ENCODE results near the gene SKA3.
"Not testable (repeated sequence)": the region's sequence is repeated elsewhere in the genome, so short reads cannot be mapped to it uniquely, and the experiment has no call there.

SKA3 gene

DNA sequence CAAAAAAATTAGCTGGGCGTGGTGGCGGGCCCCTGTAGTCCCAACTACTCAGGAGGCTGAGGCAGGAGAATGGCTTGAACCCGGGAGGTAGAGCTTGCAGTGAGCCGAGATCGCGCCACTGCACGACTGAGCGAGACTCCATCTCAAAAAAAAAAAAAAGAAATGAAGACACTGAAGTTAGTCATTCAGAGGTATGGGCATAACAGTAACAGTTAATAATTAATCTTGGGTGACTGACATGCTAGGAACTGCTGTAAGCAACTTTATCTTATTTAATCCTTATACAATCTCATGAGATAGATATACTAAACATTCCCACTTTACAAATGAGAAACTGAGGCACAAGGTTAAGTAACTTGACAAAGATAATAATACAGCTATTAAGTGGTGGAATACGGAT is 4.9 kb downstream of the SKA3 start:
- no peak for DNase-seq (ENCODE audit: low read depth, low spot score)

DNA sequence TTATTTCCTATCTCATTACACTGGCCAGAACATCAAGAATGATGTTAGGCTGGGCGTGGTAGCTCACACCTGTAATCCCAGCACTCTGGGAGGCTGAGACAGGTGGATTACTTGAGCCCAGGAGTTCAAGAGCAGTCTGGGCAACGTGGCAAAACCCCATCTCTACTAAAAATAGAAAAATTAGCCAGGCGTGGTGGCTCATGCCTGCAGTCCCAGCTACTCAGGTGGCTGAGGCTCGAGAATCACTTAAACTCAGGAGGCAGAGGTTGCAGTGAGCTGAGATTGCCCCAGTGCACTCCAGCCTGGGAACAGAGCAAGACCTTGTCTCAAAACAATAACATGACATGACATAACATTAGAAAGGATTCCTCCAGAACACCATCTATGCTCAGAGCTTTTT is 10.7 kb downstream of the SKA3 start:
- DNase-seq (ENCODE audit: low read depth, low spot score) = not testable (repeated sequence)

DNA sequence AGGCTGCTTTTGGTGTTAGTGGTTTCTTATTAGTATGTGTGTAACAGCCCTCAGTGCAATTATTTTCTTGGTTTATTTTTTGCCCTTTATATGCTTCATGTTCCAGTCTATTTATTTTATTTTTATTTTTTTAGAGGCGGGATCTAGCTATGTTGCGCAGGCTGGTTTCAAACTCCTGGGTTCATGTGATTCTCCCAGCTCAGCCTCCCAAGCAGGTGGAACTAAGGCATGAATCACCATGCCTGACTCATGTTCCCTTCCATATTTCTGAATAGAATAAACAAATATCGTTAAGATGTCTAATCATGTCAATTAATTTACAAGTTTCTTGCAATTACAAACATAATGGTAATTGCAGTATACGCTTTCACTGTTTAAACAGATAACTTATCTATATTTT is 11.7 kb downstream of the SKA3 start:
- DNase-seq (ENCODE audit: low read depth, low spot score) = no peak

DNA sequence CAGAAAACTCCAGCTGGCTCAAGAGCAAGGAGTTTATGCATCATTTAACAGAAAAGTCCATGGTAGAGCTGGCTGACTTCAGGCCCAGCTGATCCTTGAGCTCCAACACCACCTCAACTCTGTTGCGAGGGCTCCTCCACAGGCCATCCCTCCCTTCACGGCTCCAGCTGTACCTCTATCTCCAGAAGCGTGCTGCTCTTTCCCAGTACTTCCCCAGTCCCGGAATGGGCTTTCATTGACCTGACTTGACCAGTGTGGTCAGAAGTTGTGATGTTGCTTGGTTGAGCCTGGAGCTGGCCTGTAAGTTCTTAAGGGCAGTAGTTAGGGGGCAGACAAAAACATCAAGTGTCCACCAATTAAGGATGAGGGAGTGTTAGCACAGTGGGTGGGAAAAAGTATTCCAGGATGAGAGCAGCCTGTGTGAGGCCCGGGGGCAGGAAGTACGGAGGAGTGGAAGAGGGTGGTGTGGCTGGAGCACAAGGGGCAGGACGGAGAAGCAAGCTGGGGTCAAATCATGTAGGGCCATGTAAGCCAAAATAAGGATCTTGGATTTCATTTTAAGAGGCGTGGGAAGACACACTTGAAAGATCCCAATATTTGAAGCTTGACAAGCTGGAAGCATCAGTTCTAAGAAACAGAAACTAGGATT is 24.0 kb downstream of the SKA3 start:
- no peak for DNase-seq (ENCODE audit: low read depth, low spot score)

DNA sequence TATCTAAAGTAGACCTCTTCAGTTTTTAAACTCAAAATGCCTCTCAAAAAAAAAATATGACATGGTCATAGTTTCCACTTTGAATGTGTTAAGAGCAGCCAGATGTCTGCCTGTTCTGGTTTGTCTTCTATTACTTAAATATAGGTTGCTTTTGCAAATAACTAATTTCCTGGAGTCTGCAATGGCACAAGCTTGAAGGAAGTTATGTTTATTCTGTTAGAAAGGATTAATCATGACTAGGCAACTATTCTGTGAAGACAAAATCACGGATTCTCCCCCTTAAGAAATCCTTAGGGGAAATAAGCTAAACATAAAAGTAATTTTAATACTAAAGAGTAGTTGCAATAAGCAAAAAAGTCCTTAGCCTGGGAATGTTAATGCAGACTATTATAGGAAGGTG is 26.3 kb downstream of the SKA3 start:
- DNase-seq (ENCODE audit: low read depth, low spot score) = no peak

DNA sequence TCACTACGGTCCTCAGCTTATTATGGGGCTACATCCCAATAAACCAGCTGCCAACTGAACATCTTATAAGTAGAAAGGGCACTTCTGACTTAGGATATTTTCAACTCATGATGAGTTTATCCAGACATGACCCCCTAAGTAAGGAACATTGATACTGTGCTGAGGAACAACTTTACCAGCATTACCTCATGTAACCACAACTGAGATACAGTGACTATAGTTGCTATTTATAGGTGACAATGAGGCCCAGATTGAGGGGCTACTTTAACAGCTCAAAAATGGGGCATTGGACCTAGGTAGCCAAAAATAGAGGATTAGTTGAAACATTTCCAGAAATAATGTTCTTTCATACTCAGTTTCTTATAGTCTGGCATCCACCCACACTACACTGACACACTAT is 26.8 kb downstream of the SKA3 start:
- no peak for DNase-seq (ENCODE audit: low read depth, low spot score)

DNA sequence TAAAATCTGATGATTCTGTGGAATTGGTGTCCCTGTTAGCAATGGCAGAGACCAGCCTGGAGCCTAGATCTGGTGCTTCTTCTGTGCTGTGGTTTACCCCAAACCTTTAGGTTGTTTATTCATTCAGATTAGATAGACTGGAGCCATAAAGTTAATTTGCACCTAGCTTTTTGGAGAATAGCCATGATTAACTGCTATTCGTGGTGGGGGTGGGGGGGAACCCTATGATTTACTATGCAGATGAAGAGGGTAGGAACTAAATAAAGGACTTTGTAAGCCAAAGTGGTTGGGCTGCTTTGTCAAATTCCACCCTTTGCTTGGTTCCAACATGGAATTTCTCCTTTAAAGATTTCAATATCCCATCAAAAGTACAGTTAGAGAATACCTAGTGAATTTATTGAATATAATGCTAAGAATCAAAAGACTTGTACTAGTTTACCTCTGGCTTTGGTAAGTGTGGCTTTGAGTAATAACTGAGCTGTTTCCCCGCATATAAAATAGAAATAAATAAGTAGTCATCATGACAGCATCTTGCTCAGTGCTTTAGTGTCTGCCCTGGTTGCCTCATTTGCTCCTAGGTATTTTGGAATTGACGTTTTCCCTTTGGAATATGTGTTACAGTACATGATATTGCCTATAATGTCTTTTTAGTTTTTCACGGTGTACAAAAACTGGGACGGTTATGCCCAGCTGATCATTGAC is 27.6 kb downstream of the SKA3 start:
- no peak for DNase-seq (ENCODE audit: low read depth, low spot score)

DNA sequence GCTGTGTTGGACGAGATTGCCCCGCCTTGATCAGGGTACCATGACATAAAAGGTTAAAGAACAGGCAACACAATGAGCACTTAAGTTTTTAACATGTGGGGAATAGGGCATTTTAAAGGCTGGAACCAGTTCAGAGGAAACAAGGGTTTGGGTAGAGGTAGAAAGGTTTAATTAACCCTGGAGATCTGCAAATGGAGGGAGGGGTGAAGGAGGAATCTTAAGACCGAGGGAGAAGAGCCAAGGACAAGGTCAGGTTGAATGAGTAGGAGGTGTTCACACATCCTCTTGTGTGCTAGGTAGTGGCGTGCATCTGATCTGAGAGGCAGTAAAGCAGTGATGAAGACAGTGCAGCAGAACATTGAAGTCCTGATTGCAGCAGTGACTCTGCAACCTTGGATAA is 28.5 kb downstream of the SKA3 start:
- no peak for DNase-seq (ENCODE audit: low read depth, low spot score)

DNA sequence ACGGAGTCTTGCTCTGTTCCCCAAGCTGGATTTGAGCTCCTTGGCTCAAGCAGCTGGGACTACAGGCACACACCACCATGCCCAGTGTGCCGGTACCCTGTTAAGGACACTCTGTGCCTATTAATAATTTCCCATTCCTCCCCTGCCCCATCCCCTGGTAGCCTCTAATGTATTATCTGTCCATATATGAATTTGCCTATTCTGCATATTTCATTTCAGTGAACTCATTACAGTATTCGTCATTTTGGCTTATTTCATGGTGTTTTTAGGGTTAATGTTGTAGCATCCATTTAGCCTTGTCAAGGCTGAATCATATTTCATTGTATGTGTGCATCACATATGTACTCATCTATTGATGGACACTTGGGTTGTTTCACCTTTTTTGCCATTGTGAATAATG is 33.6 kb downstream of the SKA3 start:
- DNase-seq (ENCODE audit: low read depth, low spot score) = no peak

DNA sequence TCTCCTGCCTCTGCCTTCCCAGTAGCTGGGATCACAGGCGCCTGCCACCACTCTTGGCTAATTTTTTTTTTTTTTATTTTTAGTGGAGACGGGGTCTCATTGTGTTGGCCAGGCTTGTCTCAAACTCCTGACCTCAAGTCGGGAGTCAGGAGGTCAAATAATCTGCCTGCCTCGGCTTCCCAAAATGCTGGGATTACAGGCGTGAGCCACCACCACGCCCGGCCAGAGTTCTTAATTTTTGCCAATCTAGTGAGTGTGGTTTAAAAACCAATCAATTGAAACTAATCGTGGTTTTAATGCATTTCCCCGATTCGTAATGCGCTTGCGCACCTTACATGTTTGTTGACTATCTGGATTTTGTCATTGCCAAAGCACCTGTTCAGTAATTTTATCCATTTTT is 37.0 kb downstream of the SKA3 start:
- DNase-seq (ENCODE audit: low read depth, low spot score) = no peak

DNA sequence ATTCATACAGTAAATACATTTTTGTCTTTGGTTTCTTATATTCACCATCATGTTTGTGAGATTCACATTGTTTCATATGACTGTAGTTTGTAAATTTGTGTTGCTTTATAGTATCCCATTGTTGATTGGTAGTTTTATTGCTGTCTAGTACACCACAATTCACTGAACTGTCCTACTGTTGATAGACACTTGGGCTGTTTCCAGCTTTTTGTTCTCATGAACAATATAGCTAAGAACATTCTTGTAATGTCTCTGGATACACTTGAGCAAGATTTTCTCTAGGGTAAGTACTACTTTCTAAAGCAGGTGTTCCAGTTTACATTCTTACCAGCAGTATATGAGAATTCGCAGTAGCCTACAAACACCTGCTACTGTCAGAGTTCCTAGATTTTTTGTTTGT is 37.8 kb downstream of the SKA3 start:
- DNase-seq (ENCODE audit: low read depth, low spot score) = no peak

DNA sequence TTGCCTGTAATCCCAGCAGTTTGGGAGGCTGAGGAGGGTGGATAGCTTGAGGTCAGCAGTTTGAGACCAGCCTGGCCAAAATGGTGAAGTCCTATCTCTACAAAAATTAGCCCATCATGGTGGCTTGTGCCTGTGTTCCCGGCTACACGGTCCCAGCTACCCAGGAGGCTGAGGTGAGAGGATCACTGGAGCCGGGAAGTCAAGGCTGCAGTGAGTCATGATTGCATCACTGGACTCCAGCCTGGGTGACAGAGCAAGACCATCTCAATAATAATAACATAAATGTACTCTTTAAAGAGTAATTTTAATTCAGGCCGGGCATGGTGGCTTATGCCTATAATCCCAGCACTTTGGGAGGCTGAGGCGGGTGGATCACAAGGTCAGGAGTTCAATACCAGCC is 38.7 kb downstream of the SKA3 start:
- DNase-seq (ENCODE audit: low read depth, low spot score) = no peak

DNA sequence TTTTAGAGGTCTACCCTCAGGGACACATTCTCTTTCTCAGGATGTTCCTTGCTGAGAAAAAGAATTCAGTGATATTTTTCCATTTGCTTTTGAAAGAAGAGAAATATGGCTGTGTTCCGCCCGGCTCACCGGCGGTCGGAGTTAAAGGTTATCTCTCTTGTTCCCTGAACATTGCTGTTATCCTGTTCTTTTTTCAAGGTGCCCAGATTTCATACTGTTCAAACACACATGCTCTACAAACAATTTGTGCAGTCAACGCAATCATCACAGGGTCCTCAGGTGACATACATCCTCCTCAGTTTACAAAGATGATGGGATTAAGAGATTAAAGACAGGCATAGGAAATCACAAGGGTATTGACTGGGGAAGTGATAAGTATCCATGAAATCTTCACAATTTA is 40.5 kb downstream of the SKA3 start:
- not testable (repeated sequence) for DNase-seq (ENCODE audit: low read depth, low spot score)

DNA sequence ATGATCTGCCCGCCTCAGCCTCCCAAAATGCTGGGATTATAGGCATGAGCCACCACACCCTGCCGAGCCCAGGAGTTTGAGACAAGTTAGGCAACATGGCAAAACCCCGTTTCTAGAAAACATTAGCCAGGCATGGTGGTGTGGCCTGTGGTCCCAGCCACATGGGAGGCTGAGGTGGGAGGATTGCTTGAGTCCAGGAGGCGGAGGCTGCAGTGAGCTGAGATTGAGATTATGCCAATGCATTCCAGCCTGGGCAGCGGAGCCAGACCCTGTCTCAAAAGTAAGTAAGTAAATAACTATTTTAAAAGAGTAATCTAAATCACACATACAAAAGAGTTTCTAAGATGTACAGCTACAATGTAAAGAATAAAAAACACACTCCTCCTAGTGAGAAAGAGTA is 41.9 kb downstream of the SKA3 start:
- no peak for DNase-seq (ENCODE audit: low read depth, low spot score)

DNA sequence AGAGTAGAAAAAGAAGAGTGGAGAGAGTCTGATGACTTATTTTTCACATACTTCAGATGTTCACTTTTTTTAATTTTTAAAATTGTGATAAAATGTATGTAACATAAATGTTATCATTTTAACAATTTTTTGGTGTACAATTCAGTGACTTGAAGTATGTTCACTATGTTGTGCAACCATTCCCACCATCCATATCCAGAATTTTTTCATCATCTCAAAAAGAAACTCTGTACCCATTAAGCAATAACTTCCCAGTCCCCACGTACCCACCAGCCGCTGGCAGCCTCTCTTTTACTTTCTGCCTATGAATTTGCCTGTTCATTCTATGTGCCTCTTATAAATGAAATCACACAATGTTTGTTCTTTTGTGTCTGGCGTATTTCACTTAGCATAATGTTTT is 43.3 kb downstream of the SKA3 start:
- DNase-seq (ENCODE audit: low read depth, low spot score) = no peak

DNA sequence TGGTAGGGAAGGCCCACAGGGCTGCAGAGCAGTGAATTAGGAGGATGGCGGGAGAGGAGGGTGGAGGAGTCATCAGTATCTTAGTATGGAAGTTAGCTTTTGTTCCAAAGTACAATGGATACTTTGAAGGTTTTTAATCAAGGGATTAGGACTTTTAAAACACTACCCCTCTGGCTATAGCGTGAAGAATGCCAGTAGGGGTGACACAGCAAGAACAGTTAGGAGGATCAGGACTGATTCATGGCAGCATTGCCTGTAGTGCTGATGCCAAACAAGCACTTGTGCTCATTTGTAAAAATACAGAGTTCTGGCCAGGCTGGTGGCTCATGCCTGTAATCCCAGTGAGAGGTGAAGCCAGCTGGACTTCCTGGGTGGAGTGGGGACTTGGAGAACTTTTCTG is 46.2 kb downstream of the SKA3 start:
- DNase-seq (ENCODE audit: low read depth, low spot score) = no peak

DNA sequence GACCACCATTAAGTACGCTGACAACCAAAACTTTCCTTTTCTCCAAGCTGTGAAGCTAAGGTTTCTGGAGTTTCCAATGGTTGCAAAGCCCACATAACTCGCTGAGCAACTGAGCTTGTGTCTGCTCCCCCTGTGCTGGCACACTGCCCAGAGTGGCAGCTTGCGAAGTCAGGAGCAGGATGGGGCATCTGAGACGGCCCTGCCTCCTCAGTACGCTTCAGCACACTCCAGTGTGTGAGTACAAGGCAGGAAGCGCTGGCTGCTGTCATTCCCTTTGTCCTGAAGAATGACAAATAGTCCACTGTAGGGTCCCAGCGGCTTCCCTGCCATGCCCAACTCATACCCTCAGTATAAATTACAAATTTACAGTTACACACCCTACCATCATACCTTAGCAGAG is 51.5 kb downstream of the SKA3 start:
- DNase-seq (ENCODE audit: low read depth, low spot score) = no peak

DNA sequence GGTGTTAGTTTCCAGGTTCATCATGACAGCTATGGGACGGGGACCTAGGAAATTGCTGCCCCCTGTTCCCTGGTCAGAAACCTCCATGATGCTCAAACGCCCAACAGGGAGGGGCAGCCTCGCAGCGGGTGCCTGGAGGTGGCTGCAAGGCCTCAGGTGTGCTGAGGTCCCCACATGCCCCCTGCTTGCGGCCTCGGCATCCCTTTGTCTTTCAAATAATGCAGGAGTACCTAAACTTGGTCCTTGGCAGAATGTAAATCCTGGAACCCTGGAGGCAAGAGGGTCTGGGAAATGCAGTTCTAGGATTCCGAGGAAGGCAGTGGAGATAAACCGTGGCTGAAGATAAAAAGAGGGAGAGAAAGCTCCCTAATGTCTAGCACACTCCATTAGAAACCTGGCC is 52.4 kb downstream of the SKA3 start:
- no peak for DNase-seq (ENCODE audit: low read depth, low spot score)

DNA sequence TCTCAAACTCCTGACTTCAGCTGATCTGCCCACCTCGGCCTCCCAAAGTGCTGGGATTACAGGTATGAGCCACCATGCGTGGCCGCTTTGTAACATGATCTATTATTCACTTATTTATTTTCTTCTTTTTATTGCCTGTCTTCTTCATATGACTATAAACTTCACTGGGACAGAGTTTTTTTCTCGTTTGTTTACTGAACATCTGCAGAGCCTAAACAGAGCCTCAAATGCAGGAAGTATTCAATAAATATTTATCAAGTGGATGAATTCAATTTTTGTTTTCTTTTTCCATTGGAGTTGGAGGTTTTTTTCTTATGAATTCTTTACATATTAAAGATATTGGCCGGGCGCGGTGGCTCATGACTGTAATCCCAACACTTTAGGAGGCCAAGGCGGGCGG is 54.7 kb downstream of the SKA3 start:
- no peak for DNase-seq (ENCODE audit: low read depth, low spot score)

DNA sequence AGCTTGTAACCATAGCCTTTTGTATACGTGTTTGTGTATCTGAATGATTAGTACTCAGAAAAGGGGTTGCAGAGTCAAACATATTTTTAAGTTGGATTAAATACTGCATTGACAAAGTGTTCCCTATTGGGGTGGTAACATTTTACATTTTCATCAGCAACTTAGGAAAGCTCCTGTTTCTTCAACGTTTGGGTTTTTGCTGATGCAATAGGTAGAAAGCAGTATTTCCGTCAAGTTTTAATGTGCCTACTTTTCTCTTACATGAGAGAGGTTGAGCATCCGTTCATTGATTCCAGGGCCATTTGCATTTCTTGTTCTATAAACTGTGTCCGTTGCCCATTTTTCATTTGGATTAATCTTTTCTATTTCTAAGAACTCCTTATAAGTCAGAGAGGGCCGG is 56.2 kb downstream of the SKA3 start:
- no peak for DNase-seq (ENCODE audit: low read depth, low spot score)

DNA sequence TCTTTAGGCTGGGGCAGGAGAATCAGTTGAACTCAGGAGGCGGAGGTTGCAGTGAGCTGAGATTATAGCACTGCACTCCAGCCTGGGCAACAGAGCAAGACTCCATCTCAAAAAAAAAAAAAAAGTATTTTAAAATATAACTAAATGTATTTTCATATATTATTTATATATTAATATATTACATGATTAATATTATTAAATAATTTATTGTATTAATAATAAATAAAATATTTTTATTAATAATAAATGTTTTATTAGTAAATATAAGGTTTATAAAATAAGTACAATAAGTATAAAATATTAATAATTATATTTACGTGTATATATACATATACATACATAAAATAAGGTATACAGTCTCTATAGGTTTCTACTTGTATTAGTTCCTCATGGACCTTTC is 56.8 kb downstream of the SKA3 start:
- no peak for DNase-seq (ENCODE audit: low read depth, low spot score)

DNA sequence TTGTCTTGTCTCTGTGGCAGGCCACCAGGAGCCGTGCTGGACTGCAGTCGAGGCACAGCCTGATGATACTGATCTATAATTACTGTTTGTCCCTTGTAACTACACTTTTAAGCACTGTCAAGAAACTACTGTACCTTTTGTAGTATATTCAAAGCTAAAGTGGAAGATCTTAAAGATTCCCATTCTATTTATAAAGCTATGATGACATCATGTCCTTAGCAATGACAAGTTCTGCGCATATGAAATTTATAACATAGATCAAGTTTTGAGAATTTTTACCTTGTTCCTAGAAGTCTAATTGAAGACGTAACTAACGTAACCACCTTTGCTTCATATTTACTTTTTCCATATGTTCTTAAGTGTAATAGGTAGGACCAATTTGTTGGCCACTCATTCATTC is 58.2 kb downstream of the SKA3 start:
- DNase-seq (ENCODE audit: low read depth, low spot score) = no peak

DNA sequence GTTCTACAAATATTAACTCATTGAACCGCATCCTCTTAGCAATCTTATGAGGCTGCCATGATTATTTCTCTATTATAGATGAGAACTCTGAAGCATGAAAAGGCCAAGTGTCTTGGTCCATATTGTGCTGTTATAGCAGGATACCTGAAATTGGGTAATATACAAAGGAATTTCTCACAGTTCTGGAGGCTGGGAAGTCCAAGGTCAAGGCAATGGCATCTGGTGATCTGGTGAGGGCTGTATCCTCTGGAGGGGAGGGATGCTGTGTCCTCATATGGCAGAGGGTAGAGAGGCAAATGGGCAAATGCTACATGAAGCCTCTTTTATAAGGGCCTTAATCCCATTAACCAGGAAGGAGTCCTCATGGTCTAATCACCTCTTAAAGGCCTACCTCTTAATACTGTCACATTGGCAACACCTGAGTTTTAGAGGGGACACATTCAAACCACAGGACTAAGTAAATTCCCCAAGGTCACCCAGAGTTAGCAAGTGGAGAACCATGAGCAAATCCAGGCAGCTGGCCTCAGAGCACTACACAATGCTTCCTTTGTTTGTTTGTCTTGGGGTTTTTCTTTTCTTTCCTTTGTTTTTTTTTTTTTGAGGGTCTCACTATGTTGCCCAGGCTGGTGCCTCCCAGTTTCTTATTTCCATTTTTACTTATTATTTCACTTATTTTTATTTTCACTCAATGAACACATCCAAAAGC is 59.1 kb downstream of the SKA3 start:
- no peak for DNase-seq (ENCODE audit: low read depth, low spot score)

All from activated naive CD8-positive, alpha-beta T cell treated with anti-CD3 and anti-CD28 coated beads, Interleukin-2, amount 50 U/mL, for 16 hours (primary cell).